ENCODE results near the gene P2RY10.

DNA sequence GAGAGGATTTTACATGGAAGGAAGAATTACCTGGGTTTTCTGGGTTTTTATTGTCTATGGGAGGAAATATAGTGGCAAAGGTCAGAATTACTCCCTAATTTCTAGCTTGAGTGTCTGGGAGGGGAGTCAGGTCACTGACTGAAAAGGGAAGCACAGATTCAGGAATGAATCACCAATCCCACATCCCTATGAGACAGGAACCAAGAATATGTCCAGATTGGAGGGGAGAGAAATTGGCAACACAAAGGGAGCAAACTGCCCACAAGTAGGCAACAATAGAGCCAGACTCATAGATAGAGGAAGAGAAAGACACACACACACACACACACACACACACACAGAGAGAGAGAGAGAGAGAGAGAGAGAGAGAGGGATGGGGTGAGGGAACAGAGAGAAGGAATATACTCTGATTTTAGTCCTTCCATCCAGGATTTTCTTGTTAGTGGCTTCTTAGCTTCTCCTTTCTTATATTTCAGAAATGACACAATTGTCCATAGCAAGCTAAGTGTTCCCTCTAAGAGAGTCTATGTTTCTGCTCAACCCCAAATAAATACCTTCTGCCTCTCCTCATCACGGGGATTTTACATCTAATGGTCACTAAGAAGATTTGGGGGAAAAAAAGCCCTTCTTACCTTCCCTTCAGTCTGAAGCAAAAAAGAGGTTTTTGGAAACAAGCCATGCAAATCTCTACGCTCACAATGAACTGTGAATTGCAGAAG lies 12.0 kb downstream of the P2RY10 start:
- TF ChIP-seq, protein P1, sequence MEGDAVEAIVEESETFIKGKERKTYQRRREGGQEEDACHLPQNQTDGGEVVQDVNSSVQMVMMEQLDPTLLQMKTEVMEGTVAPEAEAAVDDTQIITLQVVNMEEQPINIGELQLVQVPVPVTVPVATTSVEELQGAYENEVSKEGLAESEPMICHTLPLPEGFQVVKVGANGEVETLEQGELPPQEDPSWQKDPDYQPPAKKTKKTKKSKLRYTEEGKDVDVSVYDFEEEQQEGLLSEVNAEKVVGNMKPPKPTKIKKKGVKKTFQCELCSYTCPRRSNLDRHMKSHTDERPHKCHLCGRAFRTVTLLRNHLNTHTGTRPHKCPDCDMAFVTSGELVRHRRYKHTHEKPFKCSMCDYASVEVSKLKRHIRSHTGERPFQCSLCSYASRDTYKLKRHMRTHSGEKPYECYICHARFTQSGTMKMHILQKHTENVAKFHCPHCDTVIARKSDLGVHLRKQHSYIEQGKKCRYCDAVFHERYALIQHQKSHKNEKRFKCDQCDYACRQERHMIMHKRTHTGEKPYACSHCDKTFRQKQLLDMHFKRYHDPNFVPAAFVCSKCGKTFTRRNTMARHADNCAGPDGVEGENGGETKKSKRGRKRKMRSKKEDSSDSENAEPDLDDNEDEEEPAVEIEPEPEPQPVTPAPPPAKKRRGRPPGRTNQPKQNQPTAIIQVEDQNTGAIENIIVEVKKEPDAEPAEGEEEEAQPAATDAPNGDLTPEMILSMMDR (IDR thresholded peaks at IDR 0.05 in 8 of 11, conservative IDR thresholded peaks at IDR 0.05 in 3 of 11): no peak
- TF ChIP-seq POLR2A (IDR thresholded peaks at IDR 0.05) (no peak), POLR2AphosphoS5 (IDR thresholded peaks at IDR 0.05) (no peak)

All from spleen (tissue), 7 donors.